Ovary (tissue), 3 donors: ENCODE results near the gene RAG1.

Source experiments
- EP300 ChIP-seq: sonication (generic); formaldehyde crosslinking; IDR thresholded peaks from one replicate; pipeline ENCODE4 v1.6.1; 2017; ENCODE audit warnings: antibody characterized with exemption
- POLR2A ChIP-seq: fragments of 450-650 bp; IDR thresholded peaks from one replicate; pipeline ENCODE4 v1.6.1; 2017; ENCODE audit warnings: antibody characterized with exemption, mild to moderate bottlenecking, moderate library complexity
- TF ChIP-seq, protein P1 (sequence below), 3 donors: fragments of 450-650 bp in 2 of 3; fragments of 200-600 bp in 1 of 3; IDR thresholded peaks; one replicate each; pipeline versions ENCODE4 v1.5.1 to v1.8.0; 2016 to 2022; ENCODE audit warnings: antibody characterized with exemption in 3 of 3, mild to moderate bottlenecking in 1 of 3
- donor health status: DM: no; HTN: no; CAD: no.

- TF ChIP-seq, protein P1, sequence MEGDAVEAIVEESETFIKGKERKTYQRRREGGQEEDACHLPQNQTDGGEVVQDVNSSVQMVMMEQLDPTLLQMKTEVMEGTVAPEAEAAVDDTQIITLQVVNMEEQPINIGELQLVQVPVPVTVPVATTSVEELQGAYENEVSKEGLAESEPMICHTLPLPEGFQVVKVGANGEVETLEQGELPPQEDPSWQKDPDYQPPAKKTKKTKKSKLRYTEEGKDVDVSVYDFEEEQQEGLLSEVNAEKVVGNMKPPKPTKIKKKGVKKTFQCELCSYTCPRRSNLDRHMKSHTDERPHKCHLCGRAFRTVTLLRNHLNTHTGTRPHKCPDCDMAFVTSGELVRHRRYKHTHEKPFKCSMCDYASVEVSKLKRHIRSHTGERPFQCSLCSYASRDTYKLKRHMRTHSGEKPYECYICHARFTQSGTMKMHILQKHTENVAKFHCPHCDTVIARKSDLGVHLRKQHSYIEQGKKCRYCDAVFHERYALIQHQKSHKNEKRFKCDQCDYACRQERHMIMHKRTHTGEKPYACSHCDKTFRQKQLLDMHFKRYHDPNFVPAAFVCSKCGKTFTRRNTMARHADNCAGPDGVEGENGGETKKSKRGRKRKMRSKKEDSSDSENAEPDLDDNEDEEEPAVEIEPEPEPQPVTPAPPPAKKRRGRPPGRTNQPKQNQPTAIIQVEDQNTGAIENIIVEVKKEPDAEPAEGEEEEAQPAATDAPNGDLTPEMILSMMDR (IDR thresholded peaks at IDR 0.05) = no peak
- TF ChIP-seq EP300 (no peak), POLR2A (no peak)
Observed at GRCh38 chr11:36577859-36578258, 10.1 kb downstream of the RAG1 start.
